ENCODE results near the gene CDK16.

DNA sequence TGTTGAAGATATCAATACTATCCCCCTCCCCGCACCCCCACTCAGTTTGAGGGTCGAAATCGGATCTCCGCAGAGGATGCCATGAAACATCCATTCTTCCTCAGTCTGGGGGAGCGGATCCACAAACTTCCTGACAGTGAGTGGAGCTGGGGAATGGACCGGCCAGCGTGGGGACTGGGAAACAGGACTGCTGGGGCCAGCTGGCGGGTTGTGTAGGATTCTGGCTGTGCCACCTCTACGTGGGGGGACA, 8.8 kb downstream of the CDK16 start:
- TF ChIP-seq TAF1 (IDR thresholded peaks at IDR 0.05; ENCODE audit: low read depth) (no peak), POLR2AphosphoS5 (IDR thresholded peaks at IDR 0.05) (no peak), EP300 (conservative IDR thresholded peaks at IDR 0.05; ENCODE audit: poor library complexity, severe bottlenecking) (no peak), EZH2 (IDR thresholded peaks at IDR 0.05; ENCODE audit: borderline replicate concordance, insufficient read depth, low read length, poor library complexity, severe bottlenecking) (no peak), SMC3 (conservative IDR thresholded peaks at IDR 0.05; ENCODE audit: poor library complexity) (no peak), RAD21 (conservative IDR thresholded peaks at IDR 0.05) (no peak), MXI1 (conservative IDR thresholded peaks at IDR 0.05; ENCODE audit: poor library complexity, severe bottlenecking) (no peak)
- TF ChIP-seq, protein P1, sequence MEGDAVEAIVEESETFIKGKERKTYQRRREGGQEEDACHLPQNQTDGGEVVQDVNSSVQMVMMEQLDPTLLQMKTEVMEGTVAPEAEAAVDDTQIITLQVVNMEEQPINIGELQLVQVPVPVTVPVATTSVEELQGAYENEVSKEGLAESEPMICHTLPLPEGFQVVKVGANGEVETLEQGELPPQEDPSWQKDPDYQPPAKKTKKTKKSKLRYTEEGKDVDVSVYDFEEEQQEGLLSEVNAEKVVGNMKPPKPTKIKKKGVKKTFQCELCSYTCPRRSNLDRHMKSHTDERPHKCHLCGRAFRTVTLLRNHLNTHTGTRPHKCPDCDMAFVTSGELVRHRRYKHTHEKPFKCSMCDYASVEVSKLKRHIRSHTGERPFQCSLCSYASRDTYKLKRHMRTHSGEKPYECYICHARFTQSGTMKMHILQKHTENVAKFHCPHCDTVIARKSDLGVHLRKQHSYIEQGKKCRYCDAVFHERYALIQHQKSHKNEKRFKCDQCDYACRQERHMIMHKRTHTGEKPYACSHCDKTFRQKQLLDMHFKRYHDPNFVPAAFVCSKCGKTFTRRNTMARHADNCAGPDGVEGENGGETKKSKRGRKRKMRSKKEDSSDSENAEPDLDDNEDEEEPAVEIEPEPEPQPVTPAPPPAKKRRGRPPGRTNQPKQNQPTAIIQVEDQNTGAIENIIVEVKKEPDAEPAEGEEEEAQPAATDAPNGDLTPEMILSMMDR (IDR thresholded peaks at IDR 0.05; ENCODE audit: poor library complexity, severe bottlenecking) = no peak
- TF ChIP-seq, protein P2, sequence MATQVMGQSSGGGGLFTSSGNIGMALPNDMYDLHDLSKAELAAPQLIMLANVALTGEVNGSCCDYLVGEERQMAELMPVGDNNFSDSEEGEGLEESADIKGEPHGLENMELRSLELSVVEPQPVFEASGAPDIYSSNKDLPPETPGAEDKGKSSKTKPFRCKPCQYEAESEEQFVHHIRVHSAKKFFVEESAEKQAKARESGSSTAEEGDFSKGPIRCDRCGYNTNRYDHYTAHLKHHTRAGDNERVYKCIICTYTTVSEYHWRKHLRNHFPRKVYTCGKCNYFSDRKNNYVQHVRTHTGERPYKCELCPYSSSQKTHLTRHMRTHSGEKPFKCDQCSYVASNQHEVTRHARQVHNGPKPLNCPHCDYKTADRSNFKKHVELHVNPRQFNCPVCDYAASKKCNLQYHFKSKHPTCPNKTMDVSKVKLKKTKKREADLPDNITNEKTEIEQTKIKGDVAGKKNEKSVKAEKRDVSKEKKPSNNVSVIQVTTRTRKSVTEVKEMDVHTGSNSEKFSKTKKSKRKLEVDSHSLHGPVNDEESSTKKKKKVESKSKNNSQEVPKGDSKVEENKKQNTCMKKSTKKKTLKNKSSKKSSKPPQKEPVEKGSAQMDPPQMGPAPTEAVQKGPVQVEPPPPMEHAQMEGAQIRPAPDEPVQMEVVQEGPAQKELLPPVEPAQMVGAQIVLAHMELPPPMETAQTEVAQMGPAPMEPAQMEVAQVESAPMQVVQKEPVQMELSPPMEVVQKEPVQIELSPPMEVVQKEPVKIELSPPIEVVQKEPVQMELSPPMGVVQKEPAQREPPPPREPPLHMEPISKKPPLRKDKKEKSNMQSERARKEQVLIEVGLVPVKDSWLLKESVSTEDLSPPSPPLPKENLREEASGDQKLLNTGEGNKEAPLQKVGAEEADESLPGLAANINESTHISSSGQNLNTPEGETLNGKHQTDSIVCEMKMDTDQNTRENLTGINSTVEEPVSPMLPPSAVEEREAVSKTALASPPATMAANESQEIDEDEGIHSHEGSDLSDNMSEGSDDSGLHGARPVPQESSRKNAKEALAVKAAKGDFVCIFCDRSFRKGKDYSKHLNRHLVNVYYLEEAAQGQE (IDR thresholded peaks at IDR 0.05; ENCODE audit: borderline replicate concordance) = no peak

All from neural cell (in vitro differentiated cells).